A549 (cell line): ENCODE data around the gene LEF1. TPM values are rescaled to one million over a fixed set of nuclear protein-coding genes. Genes with fewer than 3 reads are reported as not detected.

Experiments used
- ATAC-seq, 2 experiments: fragments of 200-7000 bp in 1 of 2; fragments of >200 bp in 1 of 2; cut with Nextera tagmentation in 1 of 2; cut with Tn5 transposase in 1 of 2; 3 replicates each; pipeline versions ENCODE4 v1.8.0 to v1.9.1; 2018 to 2020; ENCODE audit warnings: mild to moderate bottlenecking in 1 of 2, moderate library complexity in 1 of 2
- CTCF ChIA-PET: fragments of 300-600 bp; sonication (Branson Sonifier 250); formaldehyde crosslinking; extraction: SDS; loops from one replicate; lab custom pipeline; 2021; ENCODE audit warnings: antibody characterized with exemption, inconsistent platforms; lab: Yijun Ruan, JAX
- POLR2A ChIA-PET: fragments of 350-600 bp; formaldehyde crosslinking; extraction: SDS; loops from one replicate; lab custom pipeline; 2021; ENCODE audit warnings: antibody characterized with exemption, inconsistent platforms; lab: Yijun Ruan, JAX
- DNase-seq, 2 experiments: peaks; one replicate each; pipeline versions ENCODE4 v3.0.0 to v3.0.0-alpha.2; 2011 to 2016; ENCODE audit warnings: low read depth in 1 of 2, low spot score in 1 of 2
- FAIRE-seq: peaks from 2 replicates; lab custom pipeline; 2011; peaks lifted over from hg19 to GRCh38; lab: Jason Lieb, UNC
- H3K27ac ChIP-seq, 2 experiments: fragments of >200 bp; sonication (Bioruptor Twin); formaldehyde crosslinking; 3 replicates each; pipeline ENCODE4 v1.5.1; 2016 to 2017
- H3K4me1 ChIP-seq: fragments of >200 bp; sonication (Bioruptor Twin); formaldehyde crosslinking; 3 replicates; pipeline ENCODE4 v1.6.1; 2016
- H3K4me2 ChIP-seq: fragments of >200 bp; sonication (Bioruptor Twin); formaldehyde crosslinking; 3 replicates; pipeline ENCODE4 v1.6.1; 2016
- H3K4me3 ChIP-seq: fragments of >200 bp; sonication (Bioruptor Twin); formaldehyde crosslinking; 3 replicates; pipeline ENCODE4 v1.5.1; 2016
- H3K9me3 ChIP-seq: fragments of >200 bp; sonication (Bioruptor Twin); formaldehyde crosslinking; 3 replicates; pipeline ENCODE4 v1.6.1; 2016
- BCL3 ChIP-seq: fragments of >200 bp; sonication (Bioruptor Twin); formaldehyde crosslinking; IDR thresholded peaks from 3 replicates; pipeline ENCODE4 v1.6.1; 2016
- BHLHE40 ChIP-seq: IDR thresholded peaks from 2 replicates; pipeline ENCODE4 v1.6.1; 2012; ENCODE audit warnings: low read depth, low read length, inconsistent platforms
- CHD2 ChIP-seq: fragments of 150-350 bp; IDR thresholded peaks from 2 replicates; pipeline ENCODE4 v1.6.1; 2014; ENCODE audit warnings: low read length; ENCODE audit not compliant: partially characterized antibody
- EHMT2 ChIP-seq: fragments of 200-600 bp; sonication (generic); IDR thresholded peaks from 2 replicates; pipeline ENCODE4 v1.6.1; 2016; ENCODE audit warnings: antibody characterized with exemption, low read depth, mild to moderate bottlenecking, moderate library complexity
- EP300 ChIP-seq, 2 experiments: fragments of >200 bp; sonication (Bioruptor Twin); formaldehyde crosslinking; IDR thresholded peaks; 2 replicates in 1 of 2; 3 replicates in 1 of 2; pipeline ENCODE4 v1.6.1; 2016 to 2017
- FOSB ChIP-seq: fragments of 250-450 bp; sonication (Bioruptor Pico); IDR thresholded peaks from 2 replicates; pipeline ENCODE4 v1.5.0; 2020; ENCODE audit warnings: mild to moderate bottlenecking, moderate library complexity
- HOXA7 ChIP-seq: fragments of 250-450 bp; sonication (Bioruptor Pico); IDR thresholded peaks from 2 replicates; pipeline ENCODE4 v1.5.0; 2020; ENCODE audit warnings: mild to moderate bottlenecking, moderate library complexity
- HOXB13 ChIP-seq: fragments of 250-450 bp; sonication (Bioruptor Pico); IDR thresholded peaks from 2 replicates; pipeline ENCODE4 v1.5.0; 2020; ENCODE audit warnings: low read depth, mild to moderate bottlenecking, moderate library complexity
- KDM1A ChIP-seq: fragments of 200-600 bp; sonication (generic); IDR thresholded peaks from 2 replicates; pipeline ENCODE4 v1.6.1; 2016; ENCODE audit warnings: low read depth, mild to moderate bottlenecking
- MAFK ChIP-seq: fragments of 450-650 bp; IDR thresholded peaks from 2 replicates; pipeline ENCODE4 v1.6.1; 2014; ENCODE audit not compliant: partially characterized antibody
- MAX ChIP-seq: IDR thresholded peaks from 2 replicates; pipeline ENCODE4 v1.6.1; 2012
- NFE2L2 ChIP-seq: fragments of 150-350 bp; conservative IDR thresholded peaks from 2 replicates; pipeline ENCODE4 v1.6.1; 2014; ENCODE audit warnings: low read length
- NPAS2 ChIP-seq: fragments of 250-450 bp; sonication (Bioruptor Pico); IDR thresholded peaks from 2 replicates; pipeline ENCODE4 v1.8.0; 2022; ENCODE audit warnings: mild to moderate bottlenecking, moderate library complexity, borderline replicate concordance
- NR3C1 ChIP-seq: fragments of >200 bp; sonication (Bioruptor Twin); formaldehyde crosslinking; IDR thresholded peaks from 3 replicates; pipeline ENCODE4 v1.6.1; 2017
- PHF8 ChIP-seq: fragments of 200-600 bp; sonication (generic); IDR thresholded peaks from 2 replicates; pipeline ENCODE4 v1.6.1; 2016; ENCODE audit warnings: low read depth, mild to moderate bottlenecking, antibody characterized with exemption, moderate library complexity, borderline replicate concordance
- RARB ChIP-seq: fragments of 250-450 bp; sonication (Bioruptor Pico); IDR thresholded peaks from 2 replicates; pipeline ENCODE4 v1.8.0; 2021; ENCODE audit warnings: mild to moderate bottlenecking, moderate library complexity
- REST ChIP-seq: fragments of 200-600 bp; sonication (generic); IDR thresholded peaks from 2 replicates; pipeline ENCODE4 v1.6.1; 2016; ENCODE audit warnings: antibody characterized with exemption, mild to moderate bottlenecking, moderate library complexity
- RFX5 ChIP-seq: fragments of 450-650 bp; IDR thresholded peaks from 2 replicates; pipeline ENCODE4 v1.7.1; 2014; ENCODE audit warnings: antibody characterized with exemption, mild to moderate bottlenecking, moderate library complexity
- ZC3H11A ChIP-seq: fragments of 450-650 bp; IDR thresholded peaks from 2 replicates; pipeline ENCODE4 v1.6.1; 2014; ENCODE audit warnings: antibody characterized with exemption, mild to moderate bottlenecking
- ZNF302 ChIP-seq: fragments of 250-450 bp; sonication (Bioruptor Pico); IDR thresholded peaks from 2 replicates; pipeline ENCODE4 v1.9.0; 2021; ENCODE audit warnings: inconsistent platforms, mild to moderate bottlenecking, moderate library complexity
- WGBS: methylation state at CpG from one replicate; pipeline ENCODE4 v1.1.6; 2017; ENCODE audit errors: missing lambda C conversion rate; 5-methylcytosine and 5-hydroxymethylcytosine counted together
- polyA plus RNA-seq, 4 experiments: library from polyadenylated mRNA; depleted of rRNA in 3 of 4; stranded (reverse); fragments of >200 nt; fragmentation: RNase III in 1 of 4; extraction: RNeasy Plus Mini Kit Qiagen cat#74134 plus additional on column Dnase treatment in 1 of 4; gene quantifications; 2 replicates in 3 of 4; 3 replicates in 1 of 4; pipeline ENCODE4 v1.2.3, GENCODE V29; 2011 to 2017

The LEF1 gene
- polyA plus RNA-seq, 2 of the 4 experiments (the other 2 are of a cell fraction): not detected

- H3K27ac ChIP-seq: no peak overlapping the region
- ChIA-PET POLR2A (no interaction called here), CTCF (no interaction called here)
- H3K9me3 ChIP-seq: no peaks in the 10 kb centered on the region
- H3K4me3 ChIP-seq: no peak overlapping the region
- TF ChIP-seq RARB (CRISPR knock-in tag): no peak
- ATAC-seq (no peak), DNase-seq (no peak), FAIRE-seq (no peak)
- 37% methylated on average over 5 of the region's 5 CpGs for WGBS
- H3K4me1 ChIP-seq: no peaks in the 10 kb centered on the region
- H3K4me2 ChIP-seq: no peak overlapping the region
These were observed 42.5 kb upstream of the LEF1 start for GRCh38 chr4:108210989-108211835.

GRCh38 chr4:108209489-108209888, 40.8 kb upstream of the LEF1 start:
- no peak overlapping the region for H3K27ac ChIP-seq
- FAIRE-seq: no peak
- H3K4me2 ChIP-seq: no peak overlapping the region
- TF ChIP-seq ZC3H11A (no peak), NR3C1 (no peak), RARB (CRISPR knock-in tag) (no peak), EP300 (IDR thresholded peaks at IDR 0.05) (no peak), BCL3 (no peak), KDM1A (no peak), REST (no peak), BHLHE40 (no peak), NPAS2 (CRISPR knock-in tag) (no peak), RFX5 (no peak), EHMT2 (no peak), HOXA7 (CRISPR knock-in tag) (no peak), FOSB (no peak), MAFK (no peak), HOXB13 (CRISPR knock-in tag) (no peak)
- CTCF ChIA-PET: no interaction called here
- ATAC-seq: no peak
- POLR2A ChIA-PET: no interaction called here
- WGBS: 84% methylated on average over 2 of the region's 2 CpGs
- no peaks in the 10 kb centered on the region for H3K9me3 ChIP-seq
- H3K4me3 ChIP-seq: no peak overlapping the region
- no peaks in the 10 kb centered on the region for H3K4me1 ChIP-seq
- DNase-seq: no peak

- FAIRE-seq (no peak), ATAC-seq (no peak), DNase-seq (no peak)
- WGBS: 96% methylated on average over 1 of the region's 1 CpG
- TF ChIP-seq MAX (no peak), NFE2L2 (no peak), ZNF302 (CRISPR knock-in tag) (no peak), PHF8 (no peak), CHD2 (no peak), EHMT2 (no peak)
- no peaks in the 10 kb centered on the region for H3K9me3 ChIP-seq
- H3K27ac ChIP-seq: no peak overlapping the region
- no peaks in the 10 kb centered on the region for H3K4me1 ChIP-seq
- H3K4me3 ChIP-seq: no peak overlapping the region
- H3K4me2 ChIP-seq: no peak overlapping the region
- ChIA-PET CTCF (no interaction called here), POLR2A (no interaction called here)
These were observed 37.1 kb upstream of the LEF1 start for GRCh38 chr4:108205859-108206258.
